GM19467 (cell line): ENCODE measurements around the gene FITM2.
"Not testable (repeated sequence)": the region's sequence is repeated elsewhere in the genome, so short reads cannot be mapped to it uniquely, and the experiment has no call there.

ENCODE experiments used
- ATAC-seq: cut with Tn5 transposase; IDR thresholded peaks from one replicate; pipeline ENCODE4 v1.9.1; 2021; ENCODE audit warnings: mild to moderate bottlenecking, moderate library complexity; ENCODE audit not compliant: unreplicated experiment

Gene FITM2

GRCh38 chr20:44334306-44334705 lies 23.3 kb upstream of the FITM2 start:
- no peak for ATAC-seq

GRCh38 chr20:44331201-44331600 lies 20.2 kb upstream of the FITM2 start:
- ATAC-seq = no peak

GRCh38 chr20:44328428-44328827 lies 17.4 kb upstream of the FITM2 start:
- ATAC-seq = no peak

GRCh38 chr20:44327748-44328147 lies 16.7 kb upstream of the FITM2 start:
- ATAC-seq = not testable (repeated sequence)

DNA sequence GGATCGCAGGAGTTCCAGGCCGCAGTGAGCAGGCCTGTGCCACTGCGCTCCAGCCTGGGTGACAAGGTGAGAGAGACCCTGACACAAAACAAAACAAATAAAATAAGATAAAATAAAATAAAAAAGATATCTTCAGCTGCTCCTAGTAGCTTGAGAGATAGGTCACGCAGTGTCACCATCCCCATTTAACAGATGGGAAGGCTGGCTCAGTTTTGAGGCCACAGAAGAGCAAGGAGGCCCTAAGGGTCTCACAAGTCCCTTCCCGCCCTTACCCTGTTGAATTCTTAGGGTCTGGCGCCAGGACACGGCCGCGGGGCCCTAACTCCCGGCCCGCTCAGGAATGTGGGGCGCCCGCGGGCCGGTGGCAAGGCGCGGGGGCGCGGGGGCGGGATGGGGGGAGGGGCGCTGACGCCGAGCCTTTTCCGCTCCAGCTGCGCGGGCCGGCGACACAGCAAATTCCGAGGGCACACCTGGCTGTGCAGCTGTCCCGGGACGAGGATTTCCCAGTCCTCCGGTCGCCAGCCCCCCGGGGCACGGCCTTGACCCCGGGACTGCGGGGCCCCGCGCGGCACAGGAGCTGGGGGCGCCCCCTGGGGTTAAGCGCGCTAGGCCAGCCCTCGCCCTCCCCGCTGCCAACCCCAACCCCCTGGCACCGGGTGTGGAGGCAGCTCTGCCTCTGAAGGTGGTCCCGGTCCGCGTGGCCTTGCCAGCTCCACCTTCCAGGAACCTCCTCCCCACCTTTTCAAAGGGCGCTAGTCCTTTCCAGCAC lies 15.6 kb upstream of the FITM2 start:
- no peak for ATAC-seq

- ATAC-seq = no peak
These were observed 13.3 kb upstream of the FITM2 start for GRCh38 chr20:44324343-44324742.

GRCh38 chr20:44319839-44320422 lies 8.9 kb upstream of the FITM2 start:
- no peak for ATAC-seq

DNA sequence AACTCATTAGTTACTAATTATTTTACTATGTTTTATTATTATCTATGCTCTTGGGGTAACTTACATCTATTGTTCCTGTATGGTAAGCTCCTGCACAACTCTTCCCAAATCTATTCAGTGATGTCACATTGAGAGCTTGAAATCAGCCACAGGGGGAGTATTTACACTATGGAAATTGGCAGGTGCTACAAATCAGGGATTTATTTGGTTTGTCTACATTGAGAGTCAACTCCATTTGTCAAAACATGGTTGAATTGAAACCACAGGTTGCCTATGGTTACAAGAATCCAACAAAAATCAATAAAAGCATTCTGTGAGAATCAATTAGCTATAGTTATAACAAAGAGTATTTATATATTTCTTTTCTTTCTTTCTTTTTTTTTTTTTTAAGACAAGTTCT lies 3.9 kb upstream of the FITM2 start:
- no peak for ATAC-seq

DNA sequence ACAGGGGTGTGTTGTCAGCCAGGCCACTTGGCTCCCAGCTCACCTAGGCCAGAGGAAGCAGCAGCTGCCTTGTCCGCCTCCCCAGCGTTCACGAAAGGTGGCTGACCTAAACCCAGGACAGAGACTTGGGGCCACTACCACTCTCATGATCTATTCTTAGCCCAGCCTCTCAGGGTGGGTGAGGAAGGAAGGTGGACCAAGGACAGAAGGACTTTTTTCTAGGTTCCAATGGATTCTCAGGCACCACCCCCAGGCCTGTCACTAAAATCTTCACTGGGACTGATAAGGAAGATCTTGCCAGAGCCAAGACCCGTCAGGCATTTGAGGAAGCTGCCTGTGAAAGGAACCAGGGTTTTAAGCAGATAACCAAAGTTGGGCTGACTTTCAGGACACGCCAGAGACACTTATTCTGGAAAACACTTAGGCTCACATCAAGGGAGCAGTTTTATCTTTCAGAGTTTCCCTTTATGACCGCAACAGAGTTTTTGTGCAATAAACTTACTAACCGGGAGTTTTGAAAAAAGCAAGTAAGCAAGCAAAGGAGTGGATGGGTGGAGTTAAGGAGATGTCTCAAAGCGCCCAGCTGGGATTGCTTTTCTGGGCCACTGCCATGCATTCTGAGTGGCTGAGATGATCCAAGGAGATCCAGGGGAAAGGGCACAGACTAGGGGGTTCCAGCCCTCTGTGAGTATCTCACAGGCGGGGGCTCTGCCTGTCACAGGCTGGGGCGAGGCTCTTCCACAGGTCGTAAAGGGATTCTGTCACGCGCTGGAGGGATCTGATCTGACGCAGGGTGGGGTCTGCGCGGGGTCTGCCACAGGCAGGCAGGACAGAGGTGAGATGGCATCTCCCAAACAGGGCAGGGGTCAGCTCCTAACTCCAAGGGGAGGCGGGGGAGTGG lies 989 bp downstream of the FITM2 start:
- no peak for ATAC-seq

DNA sequence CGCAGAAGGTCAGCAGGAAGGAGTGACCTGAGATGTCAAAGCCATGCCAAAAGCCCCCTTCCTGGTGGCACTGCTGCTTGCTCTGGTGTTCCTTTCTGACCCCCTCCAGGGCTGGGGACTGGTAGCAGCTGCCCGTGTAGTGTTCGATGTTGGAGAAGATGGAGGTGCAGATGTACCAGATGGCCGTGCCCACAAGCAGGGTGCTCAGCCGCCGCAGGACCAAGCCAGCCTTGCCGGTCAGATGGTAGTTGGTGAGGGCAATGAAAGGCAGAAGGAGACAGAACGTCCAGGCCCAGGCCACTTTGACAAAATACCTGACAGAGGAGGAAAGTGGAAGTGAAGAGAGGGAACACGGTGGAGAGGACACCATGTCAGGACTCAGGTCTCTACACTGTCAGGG lies 4.1 kb downstream of the FITM2 start:
- no peak for ATAC-seq

DNA sequence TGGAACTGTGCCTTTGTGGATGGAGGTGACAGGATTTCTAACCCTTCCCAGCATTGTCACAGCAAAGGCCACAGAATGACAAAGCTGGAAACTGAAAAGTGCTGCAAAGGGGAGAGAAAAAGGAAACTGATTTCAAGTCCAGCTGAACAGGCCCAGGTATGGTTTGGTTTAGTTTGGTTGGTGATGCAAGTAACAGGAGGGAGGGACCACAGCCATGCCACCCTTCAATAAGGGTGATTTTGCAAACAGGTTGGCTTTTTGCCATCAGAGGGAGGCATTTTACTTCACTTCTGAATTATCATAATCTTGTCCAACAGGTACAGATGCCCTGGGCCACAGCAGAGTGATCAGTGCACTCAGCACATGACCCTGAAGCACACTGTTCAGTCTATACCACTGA lies 6.6 kb downstream of the FITM2 start:
- ATAC-seq = no peak

DNA sequence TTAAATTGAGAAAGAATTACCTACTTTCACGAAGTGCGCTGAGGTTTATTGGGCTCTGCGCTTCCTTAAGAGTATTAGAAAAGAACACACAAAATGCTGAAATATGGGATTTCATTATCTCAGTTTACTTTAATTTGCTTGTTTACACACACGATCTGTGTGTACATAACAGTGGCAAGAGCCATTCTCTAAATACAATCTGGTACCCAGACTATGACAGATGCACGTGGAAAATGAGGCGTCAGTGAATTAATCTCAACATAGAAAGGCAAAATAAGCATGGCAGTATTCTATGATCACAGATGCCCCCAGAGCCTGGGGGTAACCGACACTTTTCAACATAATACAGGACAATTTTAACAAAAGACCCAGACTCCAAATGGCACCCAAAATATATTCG lies 8.3 kb downstream of the FITM2 start:
- ATAC-seq = no peak

- ATAC-seq = no peak
These were observed 8.9 kb downstream of the FITM2 start for GRCh38 chr20:44302026-44302669.

DNA sequence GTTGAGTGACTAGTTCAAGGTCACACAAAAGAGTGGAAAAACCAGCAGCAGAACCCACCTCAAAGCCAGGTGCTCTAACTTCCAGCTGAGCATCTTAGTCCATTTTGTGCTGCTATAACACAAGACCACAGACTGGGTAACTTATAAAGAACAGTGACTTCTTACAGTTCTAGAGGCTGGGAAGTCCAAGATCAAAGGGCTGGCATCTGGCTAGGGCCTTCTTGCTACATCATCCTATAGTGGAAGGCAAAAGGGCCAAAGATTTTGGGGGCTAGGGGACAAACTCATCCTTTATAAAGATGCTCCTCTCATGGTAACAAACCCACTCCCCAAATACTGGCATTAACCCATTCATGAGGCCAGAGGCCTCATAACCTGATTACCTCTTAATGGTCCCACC lies 9.7 kb downstream of the FITM2 start:
- ATAC-seq = no peak

DNA sequence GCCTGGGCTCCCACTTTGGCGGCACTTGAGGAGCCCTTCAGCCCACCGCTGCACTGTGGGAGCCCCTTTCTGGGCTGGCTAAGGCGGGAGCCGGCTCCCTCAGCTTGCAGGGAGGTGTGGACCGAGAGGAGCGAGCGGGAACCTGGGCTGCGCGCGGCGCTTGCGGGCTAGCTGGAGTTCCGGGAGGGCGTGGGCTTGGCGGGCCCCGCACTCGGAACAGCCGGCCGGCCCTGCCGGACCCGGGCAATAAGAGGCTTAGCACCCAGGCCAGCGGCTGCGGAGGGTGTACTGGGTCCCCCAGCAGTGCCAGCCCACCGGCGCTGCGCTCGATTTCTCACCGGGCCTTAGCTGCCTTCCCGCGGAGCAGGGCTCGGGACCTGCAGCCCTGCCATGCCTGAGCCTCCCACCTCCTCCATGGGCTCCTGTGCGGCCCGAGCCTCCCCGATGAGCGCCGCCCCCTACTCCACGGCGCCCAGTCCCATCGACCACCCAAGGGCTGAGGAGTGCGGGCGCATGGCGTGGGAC lies 11.9 kb downstream of the FITM2 start:
- not testable (repeated sequence) for ATAC-seq

GRCh38 chr20:44297721-44298120 lies 13.3 kb downstream of the FITM2 start:
- no peak for ATAC-seq

DNA sequence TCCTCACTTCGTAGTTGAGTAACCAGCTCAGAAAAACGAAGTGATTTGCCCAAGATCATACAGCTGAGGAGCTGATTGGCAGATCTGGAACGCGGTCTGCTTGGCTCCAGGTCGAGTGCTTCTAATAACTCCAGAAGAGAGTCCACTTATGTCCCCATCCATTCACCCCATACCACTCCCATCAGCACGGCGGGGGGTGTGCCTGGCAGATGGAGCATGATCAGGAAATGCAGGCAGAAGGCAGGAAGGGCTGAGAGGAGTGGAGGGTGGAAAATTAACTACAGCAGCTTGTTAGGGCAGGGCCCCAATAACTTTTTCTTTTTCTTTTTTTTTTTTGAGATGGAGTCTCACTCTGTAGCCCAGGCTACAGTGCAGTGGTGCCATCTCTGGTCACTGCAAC lies 15.0 kb downstream of the FITM2 start:
- ATAC-seq = no peak

DNA sequence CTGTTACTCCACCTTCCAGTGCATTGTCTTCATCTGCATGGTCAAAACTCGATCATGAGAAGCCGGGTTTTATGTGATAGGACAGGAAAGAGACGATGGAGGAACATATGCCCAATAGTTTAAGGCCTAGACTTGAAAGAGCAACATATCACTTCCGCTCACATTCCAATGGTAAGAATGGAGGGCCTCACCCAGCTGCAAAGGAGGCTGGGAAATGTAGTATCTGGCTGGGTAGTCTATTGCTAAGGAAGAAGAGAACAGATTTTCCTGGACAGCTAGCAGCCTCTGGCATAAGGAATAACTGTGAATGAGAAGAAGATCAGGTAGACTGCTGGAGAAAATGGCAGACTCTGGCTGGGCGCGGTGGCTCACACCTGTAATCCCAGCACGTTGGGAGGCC lies 19.2 kb downstream of the FITM2 start:
- no peak for ATAC-seq

DNA sequence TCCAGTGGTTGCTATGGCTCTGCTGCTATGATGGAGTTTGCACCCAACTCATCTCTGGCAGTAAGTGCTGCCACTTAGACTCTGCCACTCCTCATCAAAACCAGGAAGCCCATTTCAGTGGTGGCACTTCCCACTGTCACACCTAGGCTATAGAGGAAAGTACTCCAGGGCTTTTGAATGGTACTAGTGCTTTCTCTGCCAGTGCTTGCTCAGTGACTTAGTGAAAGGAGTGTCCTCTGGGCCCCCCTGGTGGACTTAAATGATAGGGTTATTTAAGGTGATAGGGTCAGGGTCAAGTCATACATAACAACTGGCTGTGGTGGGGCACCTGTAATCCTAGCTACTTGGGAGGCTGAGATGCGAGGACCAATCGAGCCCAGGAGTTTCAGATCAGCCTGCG lies 22.8 kb downstream of the FITM2 start:
- no peak for ATAC-seq

- no peak for ATAC-seq
These were observed 23.5 kb downstream of the FITM2 start for GRCh38 chr20:44287272-44288097.
